GM18868 (cell line): ENCODE data around the gene GALNT7.
A peak's percentile ranks its signal among the peaks of the same experiment; 100 is the strongest.

Source experiments
- ATAC-seq: cut with Tn5 transposase; IDR thresholded peaks from one replicate; pipeline ENCODE4 v1.9.1; 2021; ENCODE audit warnings: mild to moderate bottlenecking, moderate library complexity; ENCODE audit not compliant: unreplicated experiment

GALNT7 gene

GRCh38 chr4:173259310-173259709 lies 90.7 kb downstream of the GALNT7 start:
- ATAC-seq, result no peak

- ATAC-seq, result no peak
Observed at GRCh38 chr4:173261052-173261451, 92.4 kb downstream of the GALNT7 start.

- ATAC-seq, result no peak
Observed at GRCh38 chr4:173262375-173262774, 93.8 kb downstream of the GALNT7 start.

- ATAC-seq, result peak; percentile 11
Observed at GRCh38 chr4:173264245-173264644, 95.6 kb downstream of the GALNT7 start.

- ATAC-seq, result peak; percentile 91
Observed at GRCh38 chr4:173264684-173265185, 96.1 kb downstream of the GALNT7 start.

- ATAC-seq, result no peak
Observed at GRCh38 chr4:173265751-173266150, 97.1 kb downstream of the GALNT7 start.

GRCh38 chr4:173267711-173268110 lies 99.1 kb downstream of the GALNT7 start:
- ATAC-seq, result no peak

- no peak for ATAC-seq
Observed at GRCh38 chr4:173269280-173269679, 100.7 kb downstream of the GALNT7 start.

GRCh38 chr4:173270312-173271027 lies 101.9 kb downstream of the GALNT7 start:
- ATAC-seq, result no peak

- ATAC-seq, result no peak
Observed at GRCh38 chr4:173272314-173272713, 103.7 kb downstream of the GALNT7 start.

- ATAC-seq, result no peak
Observed at GRCh38 chr4:173272996-173273395, 104.4 kb downstream of the GALNT7 start.

- ATAC-seq, result no peak
Observed at GRCh38 chr4:173273941-173274340, 105.3 kb downstream of the GALNT7 start.

- ATAC-seq, result no peak
Observed at GRCh38 chr4:173274744-173275143, 106.1 kb downstream of the GALNT7 start.

- no peak for ATAC-seq
Observed at GRCh38 chr4:173275150-173275549, 106.5 kb downstream of the GALNT7 start.

- ATAC-seq, result no peak
Observed at GRCh38 chr4:173277340-173277739, 108.7 kb downstream of the GALNT7 start.

- ATAC-seq, result peak; percentile 28
Observed at GRCh38 chr4:173280998-173281397, 112.4 kb downstream of the GALNT7 start.

- peak; percentile 64 for ATAC-seq
Observed at GRCh38 chr4:173281406-173282255, 113.0 kb downstream of the GALNT7 start.

GRCh38 chr4:173282256-173282562 lies 113.6 kb downstream of the GALNT7 start:
- ATAC-seq, result no peak

GRCh38 chr4:173282626-173283025 lies 114.0 kb downstream of the GALNT7 start:
- ATAC-seq, result no peak

GRCh38 chr4:173284463-173284862 lies 115.9 kb downstream of the GALNT7 start:
- ATAC-seq, result no peak

- no peak for ATAC-seq
Observed at GRCh38 chr4:173287486-173287885, 118.9 kb downstream of the GALNT7 start.

- ATAC-seq, result peak; percentile 73
Observed at GRCh38 chr4:173288296-173288695, 119.7 kb downstream of the GALNT7 start.
